Cardiac septum (tissue), 1 donor: ENCODE results near the gene CARS2. TPM values are rescaled to one million over a fixed set of nuclear protein-coding genes. Genes with fewer than 3 reads are reported as not detected.
A peak's percentile ranks its signal among the peaks of the same experiment; 100 is the strongest.
"Not testable (repeated sequence)": the region's sequence is repeated elsewhere in the genome, so short reads cannot be mapped to it uniquely, and the experiment has no call there.

ENCODE experiments used
- DNase-seq: peaks from one replicate; pipeline ENCODE4 v3.0.0-alpha.2; 2020; ENCODE audit warnings: low spot score
- intact Hi-C: fragments of 100-400 bp; cut with DNase I; formaldehyde crosslinking; loops from one replicate; pipeline ENCODE4 v1.14.0; 2022
- total RNA-seq: library from RNA; stranded (reverse); fragmentation: NEBNext Ultra II Directional; extraction: Animal tissue kit (Norgen Biotek cat#: 25700); gene quantifications from one replicate; pipeline ENCODE4 v1.2.1, GENCODE V29; 2021
- donor health status: DM: no; HTN: no; CAD: no.

CARS2 gene
- total RNA-seq, 1 donor from 2014 or later: 48.3 TPM

GRCh38 chr13:110644892-110645521 is 60.9 kb downstream of the CARS2 start:
- intact Hi-C loops: no loop called here
- peak; percentile 75 for DNase-seq

GRCh38 chr13:110643768-110644421 is 62.0 kb downstream of the CARS2 start:
- no peak for DNase-seq
- intact Hi-C loops: no loop called here

GRCh38 chr13:110643324-110643723 is 62.6 kb downstream of the CARS2 start:
- no peak for DNase-seq
- intact Hi-C loops: no loop called here

- DNase-seq: no peak
- intact Hi-C loops: no loop called here
Observed at GRCh38 chr13:110642291-110642981, 63.5 kb downstream of the CARS2 start.

- no peak for DNase-seq
Observed at GRCh38 chr13:110641055-110642015, 64.6 kb downstream of the CARS2 start.

GRCh38 chr13:110640591-110641029 is 65.3 kb downstream of the CARS2 start:
- peak; percentile 75 for DNase-seq
- intact Hi-C loops: no loop called here

More at GRCh38 chr13:110641055-110642015, 64.6 kb downstream of the CARS2 start:
- intact Hi-C loops: no loop called here

- intact Hi-C loops: no loop called here
- no peak for DNase-seq
Observed at GRCh38 chr13:110639935-110640334, 66.0 kb downstream of the CARS2 start.

- DNase-seq: no peak
- intact Hi-C loops: no loop called here
Observed at GRCh38 chr13:110638814-110639806, 66.8 kb downstream of the CARS2 start.

GRCh38 chr13:110638257-110638656 is 67.7 kb downstream of the CARS2 start:
- no peak for DNase-seq
- intact Hi-C loops: no loop called here

GRCh38 chr13:110637747-110638146 is 68.2 kb downstream of the CARS2 start:
- intact Hi-C loops: no loop called here

GRCh38 chr13:110637275-110637674 is 68.6 kb downstream of the CARS2 start:
- DNase-seq: no peak
- intact Hi-C loops: no loop called here

More at GRCh38 chr13:110637747-110638146, 68.2 kb downstream of the CARS2 start:
- DNase-seq: no peak

- intact Hi-C loops: no loop called here
- no peak for DNase-seq
Observed at GRCh38 chr13:110636701-110637201, 69.2 kb downstream of the CARS2 start.

- intact Hi-C loops: no loop called here
- DNase-seq: no peak
Observed at GRCh38 chr13:110636053-110636475, 69.9 kb downstream of the CARS2 start.

- DNase-seq: no peak
- intact Hi-C loops: no loop called here
Observed at GRCh38 chr13:110635405-110636002, 70.4 kb downstream of the CARS2 start.

GRCh38 chr13:110634558-110634957 is 71.4 kb downstream of the CARS2 start:
- no peak for DNase-seq
- intact Hi-C loops: no loop called here

GRCh38 chr13:110633776-110634175 is 72.1 kb downstream of the CARS2 start:
- DNase-seq: no peak
- intact Hi-C loops: no loop called here

GRCh38 chr13:110632255-110632654 is 73.7 kb downstream of the CARS2 start:
- DNase-seq, intact Hi-C loops: not testable (repeated sequence)
